ENCODE measurements around the gene PDLIM4. TPM values are rescaled to one million over a fixed set of nuclear protein-coding genes. Genes with fewer than 3 reads are reported as not detected.

The PDLIM4 gene
- total RNA-seq, 2 experiments from 2014 or later, result not detected

DNA sequence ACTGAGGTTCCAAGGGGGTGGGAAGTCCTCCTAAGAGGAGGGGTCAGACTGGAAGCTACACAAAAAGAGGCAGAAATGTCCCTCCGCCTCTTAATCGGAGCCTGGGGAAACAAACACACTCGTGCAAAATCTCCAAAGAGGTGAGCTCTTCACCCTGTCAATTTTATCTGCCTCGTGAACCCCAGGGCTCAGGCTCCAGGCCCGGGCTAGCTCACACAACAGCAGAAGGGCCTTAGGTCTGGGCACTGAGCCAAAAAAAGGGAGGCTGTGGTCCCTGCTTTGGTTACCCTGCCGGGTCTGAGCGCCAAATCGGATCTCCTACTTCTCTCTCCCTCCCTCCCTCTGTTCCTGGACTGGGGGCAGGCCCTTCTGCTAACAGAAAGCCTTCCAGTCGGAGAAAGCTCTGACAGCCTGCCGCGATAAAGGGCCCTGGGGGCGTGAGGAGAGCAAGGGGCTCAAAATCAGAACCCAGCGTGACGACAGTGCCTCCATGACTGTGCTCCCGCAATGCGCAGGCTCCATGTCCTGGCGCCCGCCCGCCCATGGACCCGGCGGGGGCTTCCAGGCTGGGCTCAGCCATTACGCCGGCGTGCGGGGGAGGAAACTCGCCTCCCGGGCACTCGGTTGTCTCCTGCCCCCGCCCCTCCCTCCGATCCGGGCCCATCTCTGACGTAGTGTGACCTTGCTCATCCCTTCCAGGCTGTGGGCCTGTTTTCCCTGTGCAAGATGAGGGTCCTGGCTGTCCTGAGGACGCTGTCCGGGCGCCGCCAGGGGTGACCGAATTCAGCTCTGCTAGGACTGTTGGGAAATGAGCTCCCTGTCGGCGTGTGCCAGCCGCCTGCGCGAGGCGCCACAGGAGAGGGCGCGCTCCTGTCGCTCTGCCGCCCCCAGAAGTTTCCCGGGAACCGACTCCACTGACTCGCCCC is 35.8 kb downstream of the PDLIM4 start:
- peak; percentile 92 for DNase-seq
- H3K36me3 Mint-ChIP-seq (ENCODE audit: low read depth), result no peaks in the 10 kb centered on the region
- no peaks in the 10 kb centered on the region for H3K9me3 Mint-ChIP-seq
- peak; percentile 54 for ATAC-seq
- ChIA-PET POLR2A (interaction anchor here (0.6 to 1.9 kb wide), 33 partner anchors 9 to 761 kb away, joined by 3 to 12 read pairs (median 3); partner anchors contain the start of genes AFF4, HSPA4, IRF1 and SLC22A5), CTCF (interaction anchor here (0.7 to 4.0 kb wide), 14 partner anchors 10 to 229 kb away, joined by 3 to 33 read pairs (median 6); partner anchors contain the start of gene SLC22A5)
- TF ChIP-seq, protein P1, sequence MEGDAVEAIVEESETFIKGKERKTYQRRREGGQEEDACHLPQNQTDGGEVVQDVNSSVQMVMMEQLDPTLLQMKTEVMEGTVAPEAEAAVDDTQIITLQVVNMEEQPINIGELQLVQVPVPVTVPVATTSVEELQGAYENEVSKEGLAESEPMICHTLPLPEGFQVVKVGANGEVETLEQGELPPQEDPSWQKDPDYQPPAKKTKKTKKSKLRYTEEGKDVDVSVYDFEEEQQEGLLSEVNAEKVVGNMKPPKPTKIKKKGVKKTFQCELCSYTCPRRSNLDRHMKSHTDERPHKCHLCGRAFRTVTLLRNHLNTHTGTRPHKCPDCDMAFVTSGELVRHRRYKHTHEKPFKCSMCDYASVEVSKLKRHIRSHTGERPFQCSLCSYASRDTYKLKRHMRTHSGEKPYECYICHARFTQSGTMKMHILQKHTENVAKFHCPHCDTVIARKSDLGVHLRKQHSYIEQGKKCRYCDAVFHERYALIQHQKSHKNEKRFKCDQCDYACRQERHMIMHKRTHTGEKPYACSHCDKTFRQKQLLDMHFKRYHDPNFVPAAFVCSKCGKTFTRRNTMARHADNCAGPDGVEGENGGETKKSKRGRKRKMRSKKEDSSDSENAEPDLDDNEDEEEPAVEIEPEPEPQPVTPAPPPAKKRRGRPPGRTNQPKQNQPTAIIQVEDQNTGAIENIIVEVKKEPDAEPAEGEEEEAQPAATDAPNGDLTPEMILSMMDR (IDR thresholded peaks at IDR 0.05), result no peak
- intact Hi-C loops (cut with micrococcal nuclease), result no loop called here
- H3K4me1 Mint-ChIP-seq (ENCODE audit: low read depth), result peaks cover 21% of the 10 kb centered on the region
- H3K27ac Mint-ChIP-seq, result peak overlapping the region; percentile 95
- H3K4me3 Mint-ChIP-seq, result peak overlapping the region; percentile 87
- peaks cover 8% of the 10 kb centered on the region for H3K27me3 Mint-ChIP-seq

DNA sequence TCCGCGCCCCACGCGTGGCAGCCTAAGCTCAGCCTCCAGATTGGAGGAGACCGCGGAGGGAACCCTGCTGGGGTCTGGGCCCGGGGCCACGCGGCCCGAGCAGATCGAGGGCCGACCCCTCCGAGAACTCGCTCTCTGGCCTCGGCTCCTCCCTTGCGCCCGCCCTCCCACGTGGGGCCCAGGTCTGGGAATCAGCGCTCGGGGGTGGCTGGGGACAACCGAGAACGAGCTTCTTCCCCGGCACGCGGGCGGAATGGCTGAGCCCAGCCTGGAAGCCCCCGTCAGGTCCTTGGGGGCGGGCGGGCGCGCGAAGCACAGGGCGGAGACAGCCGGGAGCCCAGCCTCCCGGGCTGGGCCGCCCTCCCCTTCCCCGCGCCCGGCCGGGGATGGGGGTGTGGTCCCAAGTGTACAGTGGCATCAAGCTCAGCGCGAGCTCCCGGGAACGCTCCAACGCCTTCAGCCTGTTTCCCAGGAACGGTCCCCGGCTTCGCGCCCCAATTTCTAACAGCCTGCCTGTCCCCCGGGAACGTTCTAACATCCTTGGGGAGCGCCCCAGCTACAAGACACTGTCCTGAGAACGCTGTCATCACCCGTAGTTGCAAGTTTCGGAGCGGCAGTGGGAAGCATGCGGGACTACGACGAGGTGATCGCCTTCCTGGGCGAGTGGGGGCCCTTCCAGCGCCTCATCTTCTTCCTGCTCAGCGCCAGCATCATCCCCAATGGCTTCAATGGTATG is 36.7 kb downstream of the PDLIM4 start, which contains the start of gene SLC22A4:
SLC22A4 (plus strand) TSS at position 403 of the 736 bp plus-strand sequence; CDS start at position 626, 223 bp downstream.
- intact Hi-C loops (cut with micrococcal nuclease), result no loop called here
- ATAC-seq, result peak; percentile 82
- POLR2A ChIA-PET, result interaction anchor here (0.7 to 1.9 kb wide), 30 partner anchors 9 to 762 kb away, joined by 3 to 12 read pairs (median 3); partner anchors contain the start of genes AFF4, HSPA4, IRF1 and SLC22A5

DNA sequence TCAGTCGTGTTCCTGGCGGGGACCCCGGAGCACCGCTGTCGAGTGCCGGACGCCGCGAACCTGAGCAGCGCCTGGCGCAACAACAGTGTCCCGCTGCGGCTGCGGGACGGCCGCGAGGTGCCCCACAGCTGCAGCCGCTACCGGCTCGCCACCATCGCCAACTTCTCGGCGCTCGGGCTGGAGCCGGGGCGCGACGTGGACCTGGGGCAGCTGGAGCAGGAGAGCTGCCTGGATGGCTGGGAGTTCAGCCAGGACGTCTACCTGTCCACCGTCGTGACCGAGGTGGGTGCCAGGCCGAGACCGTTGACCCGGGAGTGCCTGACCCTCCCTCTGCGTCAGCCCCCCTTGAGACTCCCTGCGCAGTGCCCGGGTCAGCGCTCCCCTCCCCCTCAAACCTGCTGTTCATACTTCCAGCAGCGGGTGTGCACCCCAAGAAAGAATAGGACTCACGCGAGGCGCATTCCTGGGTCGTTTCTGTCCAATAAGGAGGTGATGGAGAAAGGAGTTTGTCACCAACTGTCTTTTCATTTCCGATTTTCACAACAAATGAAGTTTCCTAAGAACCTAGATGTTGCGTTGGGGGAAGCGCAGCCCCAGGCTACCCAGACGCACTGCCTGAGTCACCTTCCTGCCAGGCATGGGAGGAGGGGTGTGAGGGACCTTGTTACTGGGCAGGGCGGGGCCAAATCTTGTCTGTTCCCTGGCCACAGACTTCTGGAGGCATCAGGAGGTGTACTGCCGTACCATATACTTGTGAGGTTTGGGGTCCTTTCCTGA is 37.4 kb downstream of the PDLIM4 start:
- Mint-ChIP-seq H3K4me3 (peak overlapping the region; percentile 87), H3K4me1 (ENCODE audit: low read depth) (peaks cover 21% of the 10 kb centered on the region), H3K27ac (peak overlapping the region; percentile 87), H3K27me3 (peaks cover 5% of the 10 kb centered on the region), H3K9me3 (no peaks in the 10 kb centered on the region), H3K36me3 (ENCODE audit: low read depth) (no peaks in the 10 kb centered on the region)
- CTCF ChIA-PET, result interaction anchor here (1.6 to 4.0 kb wide), 3 partner anchors 9 to 74 kb away, joined by 5 to 33 read pairs (median 15); partner anchors contain the start of gene SLC22A5
- intact Hi-C loops (cut with micrococcal nuclease), result no loop called here
- ATAC-seq, result peak; percentile 70
- DNase-seq, result peak; percentile 89
- TF ChIP-seq, protein P1 (IDR thresholded peaks at IDR 0.05), result no peak
- POLR2A ChIA-PET, result interaction anchor here (0.7 to 1.9 kb wide), 9 partner anchors 9 to 202 kb away, joined by 3 to 12 read pairs (median 3); partner anchors contain the start of genes IRF1 and SLC22A5

More for the DNA sequence above, 36.7 kb downstream of the PDLIM4 start, which contains the start of gene SLC22A4:
- DNase-seq, result peak; percentile 92
- H3K4me3 Mint-ChIP-seq, result peak within 1 kb of the TSS; percentile 87
- no peaks in the 10 kb centered on the region for H3K9me3 Mint-ChIP-seq
- H3K36me3 Mint-ChIP-seq (ENCODE audit: low read depth), result no peaks in the 10 kb centered on the region
- CTCF ChIA-PET, result interaction anchor here (1.2 to 4.0 kb wide), 10 partner anchors 9 to 230 kb away, joined by 3 to 33 read pairs (median 7); partner anchors contain the start of gene SLC22A5
- TF ChIP-seq, protein P1 (IDR thresholded peaks at IDR 0.05), result no peak
- peak within 1 kb of the TSS; percentile 95 for H3K27ac Mint-ChIP-seq
- H3K4me1 Mint-ChIP-seq (ENCODE audit: low read depth), result peaks cover 21% of the 10 kb centered on the region
- peaks cover 7% of the 10 kb centered on the region for H3K27me3 Mint-ChIP-seq

DNA sequence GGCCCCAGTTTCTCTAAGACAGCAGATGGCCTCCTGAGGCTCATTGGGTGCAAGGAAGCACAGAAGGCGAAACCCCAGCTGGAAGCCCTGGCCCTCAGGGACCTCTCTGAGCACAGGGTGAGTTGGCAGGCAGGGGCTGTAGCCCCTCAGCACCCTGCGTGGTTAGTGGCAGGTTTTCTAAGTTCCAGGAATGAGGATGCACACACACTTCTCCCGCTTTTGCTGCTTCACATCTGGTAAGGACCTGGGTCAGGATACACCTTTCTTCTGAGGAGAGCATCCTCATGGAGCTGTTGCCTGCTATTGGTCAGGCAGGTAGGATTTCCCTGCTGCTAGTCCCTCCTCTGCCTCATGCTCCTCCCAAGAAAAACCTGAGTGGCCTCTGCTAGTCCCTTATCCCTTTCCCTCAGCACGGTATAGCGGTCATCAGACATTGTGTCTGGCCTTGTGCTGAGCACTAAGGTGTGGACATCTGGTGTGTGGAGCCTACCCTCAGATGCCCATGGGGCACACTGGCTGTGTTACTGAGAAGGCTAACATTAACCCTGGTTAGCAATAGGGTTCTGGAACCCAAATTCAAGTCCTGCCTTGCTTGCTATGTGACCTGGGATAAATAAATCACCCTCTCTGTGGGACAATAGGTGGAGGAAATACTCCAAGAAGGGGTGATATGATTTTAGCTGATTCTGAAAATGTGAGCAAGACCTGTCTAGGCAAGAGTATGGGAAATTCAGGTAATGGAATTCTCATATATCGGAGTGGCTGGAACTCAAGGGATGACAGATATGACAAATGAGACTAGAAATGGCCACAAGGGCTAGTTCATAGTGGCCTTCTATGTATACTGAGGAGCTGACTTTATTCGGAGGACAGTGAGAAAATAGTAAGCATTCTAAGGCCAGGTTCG is 38.3 kb downstream of the PDLIM4 start:
- ATAC-seq, result no peak
- H3K27ac Mint-ChIP-seq, result peak overlapping the region; percentile 84
- CTCF ChIA-PET, result interaction anchor here (1.2 to 1.8 kb wide), 2 partner anchors 20 to 58 kb away, joined by 3 to 5 read pairs; no protein-coding TSS in a partner anchor

More for the DNA sequence above, 38.3 kb downstream of the PDLIM4 start:
- TF ChIP-seq, protein P1 (IDR thresholded peaks at IDR 0.05), result no peak
- H3K36me3 Mint-ChIP-seq (ENCODE audit: low read depth), result no peaks in the 10 kb centered on the region
- H3K4me3 Mint-ChIP-seq, result peak overlapping the region; percentile 87
- DNase-seq, result no peak
- POLR2A ChIA-PET, result interaction anchor here (0.6 kb wide), 1 partner anchor 447 kb away, joined by 3 read pairs; no protein-coding TSS in a partner anchor
- peaks cover 2% of the 10 kb centered on the region for H3K27me3 Mint-ChIP-seq
- intact Hi-C loops (cut with micrococcal nuclease), result no loop called here
- no peaks in the 10 kb centered on the region for H3K9me3 Mint-ChIP-seq
- peaks cover 21% of the 10 kb centered on the region for H3K4me1 Mint-ChIP-seq (ENCODE audit: low read depth)

Measured in activated CD8-positive, alpha-beta T cell treated with anti-CD3 and anti-CD28 coated beads for 36 hours (primary cell).